Neural progenitor cell (in vitro differentiated cells): ENCODE data around the gene ARHGAP5.

Source experiments
- EZH2 ChIP-seq: fragments of 200-600 bp; sonication (generic); IDR thresholded peaks from 2 replicates; pipeline ENCODE4 v1.6.1; 2017; ENCODE audit warnings: antibody characterized with exemption, mild to moderate bottlenecking, moderate library complexity
- EZH2phosphoT487 ChIP-seq: fragments of 200-600 bp; sonication (generic); IDR thresholded peaks from 2 replicates; pipeline ENCODE4 v1.6.1; 2017; ENCODE audit warnings: antibody characterized with exemption
- TF ChIP-seq, protein P1 (sequence below): fragments of 200-600 bp; sonication (generic); IDR thresholded peaks from 2 replicates; pipeline ENCODE4 v1.5.1; 2017; ENCODE audit warnings: antibody characterized with exemption, mild to moderate bottlenecking

DNA sequence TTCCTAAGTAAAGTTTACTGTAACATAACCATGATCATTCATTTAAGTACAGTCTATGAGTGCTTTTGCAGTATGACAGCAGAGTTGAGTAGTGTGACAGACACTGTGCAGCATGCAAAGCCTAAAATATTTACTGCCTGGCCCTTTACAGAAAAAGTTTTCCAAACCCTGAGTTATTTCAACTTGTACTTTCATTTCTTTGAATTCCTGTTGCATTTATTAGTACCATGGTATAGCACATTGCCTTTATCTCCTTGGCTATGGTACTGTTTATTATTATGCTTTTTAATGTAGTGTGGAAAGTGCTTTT lies 6.2 kb downstream of the ARHGAP5 start:
- TF ChIP-seq, protein P1, sequence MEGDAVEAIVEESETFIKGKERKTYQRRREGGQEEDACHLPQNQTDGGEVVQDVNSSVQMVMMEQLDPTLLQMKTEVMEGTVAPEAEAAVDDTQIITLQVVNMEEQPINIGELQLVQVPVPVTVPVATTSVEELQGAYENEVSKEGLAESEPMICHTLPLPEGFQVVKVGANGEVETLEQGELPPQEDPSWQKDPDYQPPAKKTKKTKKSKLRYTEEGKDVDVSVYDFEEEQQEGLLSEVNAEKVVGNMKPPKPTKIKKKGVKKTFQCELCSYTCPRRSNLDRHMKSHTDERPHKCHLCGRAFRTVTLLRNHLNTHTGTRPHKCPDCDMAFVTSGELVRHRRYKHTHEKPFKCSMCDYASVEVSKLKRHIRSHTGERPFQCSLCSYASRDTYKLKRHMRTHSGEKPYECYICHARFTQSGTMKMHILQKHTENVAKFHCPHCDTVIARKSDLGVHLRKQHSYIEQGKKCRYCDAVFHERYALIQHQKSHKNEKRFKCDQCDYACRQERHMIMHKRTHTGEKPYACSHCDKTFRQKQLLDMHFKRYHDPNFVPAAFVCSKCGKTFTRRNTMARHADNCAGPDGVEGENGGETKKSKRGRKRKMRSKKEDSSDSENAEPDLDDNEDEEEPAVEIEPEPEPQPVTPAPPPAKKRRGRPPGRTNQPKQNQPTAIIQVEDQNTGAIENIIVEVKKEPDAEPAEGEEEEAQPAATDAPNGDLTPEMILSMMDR, result no peak
- TF ChIP-seq EZH2phosphoT487 (no peak), EZH2 (no peak)
